Spleen (tissue), 7 donors: ENCODE measurements around the gene MGAT5.

Experiments
- CTCF ChIP-seq, 11 experiments: fragments of 200-600 bp in 7 of 11; fragments of 450-650 bp in 4 of 11; sonication (generic) in 4 of 11; IDR thresholded peaks in 8 of 11; conservative IDR thresholded peaks in 3 of 11; 1 replicate in 7 of 11; 2 replicates in 4 of 11; pipeline versions ENCODE4 v1.4.0 to v1.8.0; 2016 to 2021; ENCODE audit warnings: antibody characterized with exemption in 11 of 11, inconsistent platforms in 4 of 11, mild to moderate bottlenecking in 1 of 11
- POLR2A ChIP-seq, 3 donors: fragments of 450-650 bp; IDR thresholded peaks; one replicate each; pipeline ENCODE4 v1.5.1; 2017; ENCODE audit warnings: antibody characterized with exemption in 3 of 3, mild to moderate bottlenecking in 1 of 3
- POLR2AphosphoS5 ChIP-seq, 3 donors: sonication (generic); formaldehyde crosslinking; IDR thresholded peaks; one replicate each; pipeline ENCODE4 v1.5.1; 2017; ENCODE audit warnings: antibody characterized with exemption in 3 of 3
- donor health status: DM: no; HTN: no; CAD: no; lungs with moderate emphysema.
- donor health status: DM: no; HTN: no; CAD: no.
- donor health status: DM: no; HTN: no; CAD: no.

DNA sequence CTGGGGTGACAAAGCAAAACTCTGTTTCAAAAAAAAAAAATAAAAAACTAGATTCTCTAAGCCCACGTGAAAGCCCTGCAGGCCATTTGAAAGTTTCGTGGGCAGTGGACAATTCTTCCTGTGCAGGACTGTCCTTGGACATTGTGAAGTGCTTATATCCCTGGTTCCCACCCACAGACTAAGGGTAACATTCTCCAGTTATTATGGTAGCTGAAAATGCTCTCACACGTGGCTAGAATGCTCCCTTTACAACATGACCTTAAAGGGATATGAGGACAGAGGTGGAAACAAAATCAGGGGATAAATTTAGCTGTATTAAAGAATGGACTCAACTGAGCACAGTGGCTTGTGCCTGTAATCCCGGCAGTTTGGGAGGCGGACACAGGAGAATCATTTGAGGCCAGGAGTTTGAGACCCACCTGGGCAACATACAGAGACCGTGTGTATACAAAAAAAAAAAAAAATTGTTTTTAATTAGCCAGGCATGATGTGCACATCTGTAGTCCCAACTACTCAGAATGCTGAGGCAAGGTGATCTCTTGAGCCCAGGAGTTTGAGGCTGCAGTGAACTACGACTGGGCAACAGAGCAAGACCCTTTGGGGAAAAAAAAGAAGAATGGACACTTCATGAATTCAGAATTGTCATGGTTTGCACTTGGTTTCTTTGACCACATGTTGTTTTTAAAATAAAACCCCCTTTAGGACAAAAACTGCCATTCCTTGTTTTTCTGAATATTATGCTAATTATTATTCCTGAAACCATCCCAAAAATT is 167.9 kb downstream of the MGAT5 start:
- TF ChIP-seq CTCF (IDR thresholded peaks at IDR 0.05 in 8 of 11, conservative IDR thresholded peaks at IDR 0.05 in 3 of 11): no peak
- no peak for TF ChIP-seq POLR2A (IDR thresholded peaks at IDR 0.05)
- no peak for TF ChIP-seq POLR2AphosphoS5 (IDR thresholded peaks at IDR 0.05)
